K562 (cell line): ENCODE data around the gene WDR46. TPM values are rescaled to one million over a fixed set of nuclear protein-coding genes. Genes with fewer than 3 reads are reported as not detected.
A peak's percentile ranks its signal among the peaks of the same experiment; 100 is the strongest.

Source experiments
- BCLAF1 ChIP-seq, 2 experiments: fragments of 450-650 bp in 1 of 2; IDR thresholded peaks; 2 replicates each; pipeline ENCODE4 v1.6.1; 2011 to 2017; ENCODE audit warnings: low read depth in 2 of 2, antibody characterized with exemption in 1 of 2, borderline replicate concordance in 1 of 2, low read length in 1 of 2, mild to moderate bottlenecking in 1 of 2, mixed read lengths in 1 of 2; ENCODE audit not compliant: control insufficient read depth in 1 of 2
- CREBBP ChIP-seq: IDR thresholded peaks from one replicate; pipeline ENCODE4 v1.6.1; 2012; ENCODE audit warnings: low read depth, mild to moderate bottlenecking, control low read depth, inconsistent platforms, low read length
- DMBX1 ChIP-seq: fragments of 250-450 bp; sonication (Bioruptor Pico); IDR thresholded peaks from 2 replicates; pipeline ENCODE4 v1.8.0; 2022; ENCODE audit warnings: inconsistent platforms, mild to moderate bottlenecking, moderate library complexity, borderline replicate concordance
- EHMT2 ChIP-seq: fragments of 450-650 bp; IDR thresholded peaks from 2 replicates; pipeline ENCODE4 v1.6.1; 2018; ENCODE audit warnings: antibody characterized with exemption
- FOXJ3 ChIP-seq: sonication (generic); formaldehyde crosslinking; IDR thresholded peaks from 2 replicates; pipeline ENCODE4 v1.4.0; 2020; ENCODE audit warnings: mild to moderate bottlenecking, missing genetic modification reagents
- HMGN3 ChIP-seq: IDR thresholded peaks from 2 replicates; pipeline ENCODE4 v1.6.1; 2011; ENCODE audit warnings: borderline replicate concordance, low read depth, mild to moderate bottlenecking, mixed read lengths, low read length; ENCODE audit not compliant: insufficient read length; ENCODE audit errors: extremely low read depth
- IFI16 ChIP-seq: fragments of 250-450 bp; sonication (Bioruptor Pico); IDR thresholded peaks from 2 replicates; pipeline ENCODE4 v2.1.2; 2022; ENCODE audit warnings: mild to moderate bottlenecking, inconsistent platforms
- KAT8 ChIP-seq: fragments of 450-650 bp; IDR thresholded peaks from 2 replicates; pipeline ENCODE4 v1.6.1; 2016; ENCODE audit warnings: low read depth, mild to moderate bottlenecking
- NR2F6 ChIP-seq: fragments of 450-650 bp; formaldehyde crosslinking; IDR thresholded peaks from 2 replicates; pipeline ENCODE4 v1.4.0; 2020; ENCODE audit warnings: mild to moderate bottlenecking
- PHTF2 ChIP-seq: fragments of 250-450 bp; sonication (Bioruptor Pico); IDR thresholded peaks from 2 replicates; pipeline ENCODE4 v1.5.0; 2021; ENCODE audit warnings: mild to moderate bottlenecking
- RBM39 ChIP-seq: fragments of 200-400 bp; formaldehyde crosslinking; optimal IDR thresholded peaks from 2 replicates; pipeline ENCODE3; 2018; ENCODE audit warnings: low read depth, low read length
- SLC30A9 ChIP-seq: fragments of 250-450 bp; sonication (Bioruptor Pico); IDR thresholded peaks from 2 replicates; pipeline ENCODE4 v1.8.0; 2022; ENCODE audit warnings: mild to moderate bottlenecking, moderate library complexity
- SNRNP70 ChIP-seq: fragments of 200-400 bp; formaldehyde crosslinking; optimal IDR thresholded peaks from 2 replicates; pipeline ENCODE3; 2017; ENCODE audit warnings: low read depth, low read length
- ZC3H8 ChIP-seq: fragments of 450-650 bp; IDR thresholded peaks from 2 replicates; pipeline ENCODE4 v1.6.1; 2017
- ZNF121 ChIP-seq: sonication (generic); formaldehyde crosslinking; conservative IDR thresholded peaks from 2 replicates; pipeline ENCODE4 v1.8.0; 2022; ENCODE audit warnings: missing genetic modification reagents
- ZNF212 ChIP-seq: fragments of 450-650 bp; formaldehyde crosslinking; IDR thresholded peaks from 2 replicates; pipeline ENCODE4 v1.4.0; 2020; ENCODE audit warnings: mild to moderate bottlenecking
- ZNF347 ChIP-seq: fragments of 450-650 bp; formaldehyde crosslinking; IDR thresholded peaks from 2 replicates; pipeline ENCODE4 v1.4.0; 2020; ENCODE audit warnings: low read depth, mild to moderate bottlenecking, moderate library complexity
- ZNF695 ChIP-seq: fragments of 450-650 bp; formaldehyde crosslinking; IDR thresholded peaks from 2 replicates; pipeline ENCODE4 v1.4.0; 2020; ENCODE audit warnings: mild to moderate bottlenecking, moderate library complexity
- ZNF780A ChIP-seq: fragments of 250-450 bp; sonication (Bioruptor Pico); IDR thresholded peaks from 2 replicates; pipeline ENCODE4 v1.5.0; 2021; ENCODE audit warnings: mild to moderate bottlenecking
- ZNF830 ChIP-seq: fragments of 250-450 bp; sonication (Bioruptor Pico); IDR thresholded peaks from 2 replicates; pipeline ENCODE4 v1.5.0; 2021; ENCODE audit warnings: mild to moderate bottlenecking
- polyA plus RNA-seq, 8 experiments: library from polyadenylated mRNA; depleted of rRNA in 4 of 8; stranded (reverse) in 5 of 8; unstranded in 3 of 8; fragments of >200 nt; fragmentation: Nextera tagmentation in 2 of 8; fragmentation: Illumina TruSeq in 1 of 8; extraction: Ambion mirVana in 2 of 8; extraction: Trizol in 1 of 8; gene quantifications; 2 replicates each; pipeline versions ENCODE4 v1.2.1 to v1.2.3, GENCODE V29; 2011 to 2014; ENCODE audit warnings: inconsistent platforms in 1 of 8, missing spikeins in 1 of 8
- total RNA-seq, 7 experiments: library from RNA; depleted of rRNA in 6 of 7; stranded (reverse); fragments of >200 nt in 6 of 7; fragmentation: Illumina TruSeq in 2 of 7; extraction: Trizol in 2 of 7; gene quantifications; 2 replicates each; pipeline versions ENCODE4 v1.2.1 to v1.2.3, GENCODE V29; 2011 to 2021; ENCODE audit warnings: low replicate concordance in 1 of 7
- TF ChIP-seq, protein P1 (sequence below): sonication (generic); formaldehyde crosslinking; IDR thresholded peaks from 2 replicates; pipeline ENCODE4 v1.8.0; 2022; ENCODE audit warnings: mild to moderate bottlenecking, low read depth, missing genetic modification reagents

Gene WDR46
- total and polyA plus RNA-seq, 9 of the 15 experiments (the other 6 are each of a cell fraction or from before 2014, with no cell fraction given), result 8.9 to 146 (median 93.1) TPM

GRCh38 chr6:33271117-33271467 is 17.9 kb downstream of the WDR46 start (continued):
- TF ChIP-seq, protein P1, sequence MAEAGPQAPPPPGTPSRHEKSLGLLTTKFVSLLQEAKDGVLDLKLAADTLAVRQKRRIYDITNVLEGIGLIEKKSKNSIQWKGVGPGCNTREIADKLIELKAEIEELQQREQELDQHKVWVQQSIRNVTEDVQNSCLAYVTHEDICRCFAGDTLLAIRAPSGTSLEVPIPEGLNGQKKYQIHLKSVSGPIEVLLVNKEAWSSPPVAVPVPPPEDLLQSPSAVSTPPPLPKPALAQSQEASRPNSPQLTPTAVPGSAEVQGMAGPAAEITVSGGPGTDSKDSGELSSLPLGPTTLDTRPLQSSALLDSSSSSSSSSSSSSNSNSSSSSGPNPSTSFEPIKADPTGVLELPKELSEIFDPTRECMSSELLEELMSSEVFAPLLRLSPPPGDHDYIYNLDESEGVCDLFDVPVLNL (CRISPR knock-in tag), result no peak
- TF ChIP-seq RBM39, result peak; percentile 14
- TF ChIP-seq DMBX1 (CRISPR knock-in tag), result no peak
- no peak for TF ChIP-seq EHMT2
- no peak for TF ChIP-seq IFI16 (CRISPR knock-in tag)
- TF ChIP-seq ZC3H8, result no peak
- no peak for TF ChIP-seq KAT8
- no peak for TF ChIP-seq ZNF212 (CRISPR knock-in tag)
- TF ChIP-seq FOXJ3, result no peak
- no peak for TF ChIP-seq ZNF695
- no peak for TF ChIP-seq SNRNP70
- TF ChIP-seq BCLAF1 (IDR thresholded peaks at IDR 0.05; ENCODE audit: borderline replicate concordance in 1 of 2, control insufficient read depth in 1 of 2, low read depth in 2 of 2, low read length in 1 of 2), result no peak
- TF ChIP-seq PHTF2 (CRISPR knock-in tag), result no peak
- TF ChIP-seq SLC30A9, result no peak
- TF ChIP-seq ZNF780A, result no peak
- TF ChIP-seq ZNF121, result no peak
- TF ChIP-seq CREBBP, result no peak
- no peak for TF ChIP-seq ZNF830 (CRISPR knock-in tag)
- no peak for TF ChIP-seq NR2F6
- no peak for TF ChIP-seq ZNF347
- no peak for TF ChIP-seq HMGN3
